HG02571 (cell line): Measurements from ENCODE around the gene BMERB1.
"Not testable (repeated sequence)": the region's sequence is repeated elsewhere in the genome, so short reads cannot be mapped to it uniquely, and the experiment has no call there.

Experiments used
- ATAC-seq: cut with Tn5 transposase; IDR thresholded peaks from one replicate; pipeline ENCODE4 v1.9.1; 2021; ENCODE audit warnings: mild to moderate bottlenecking, moderate library complexity; ENCODE audit not compliant: unreplicated experiment

Gene BMERB1

DNA sequence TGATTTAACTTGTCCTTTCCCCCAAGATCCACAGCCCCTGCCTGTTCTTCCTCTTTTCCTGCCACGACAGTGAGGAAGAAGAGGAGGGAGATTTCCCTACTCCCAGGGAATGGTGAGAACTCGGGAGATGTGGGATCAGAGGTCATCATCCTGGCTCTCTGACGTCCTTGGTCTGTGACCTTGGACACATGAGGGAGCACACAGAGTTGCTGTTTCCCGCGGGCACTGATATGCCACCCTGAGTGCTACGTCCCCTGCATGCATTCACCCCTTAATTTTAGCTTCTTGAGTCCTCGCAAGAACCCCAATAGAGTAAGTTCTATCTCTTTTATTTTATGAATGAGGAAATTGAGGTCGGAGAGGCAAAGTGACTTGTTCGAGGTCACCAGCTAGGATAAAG, 85.4 kb downstream of the BMERB1 start:
- ATAC-seq: no peak

GRCh38 chr16:15521390-15521757, 87.0 kb downstream of the BMERB1 start:
- no peak for ATAC-seq

DNA sequence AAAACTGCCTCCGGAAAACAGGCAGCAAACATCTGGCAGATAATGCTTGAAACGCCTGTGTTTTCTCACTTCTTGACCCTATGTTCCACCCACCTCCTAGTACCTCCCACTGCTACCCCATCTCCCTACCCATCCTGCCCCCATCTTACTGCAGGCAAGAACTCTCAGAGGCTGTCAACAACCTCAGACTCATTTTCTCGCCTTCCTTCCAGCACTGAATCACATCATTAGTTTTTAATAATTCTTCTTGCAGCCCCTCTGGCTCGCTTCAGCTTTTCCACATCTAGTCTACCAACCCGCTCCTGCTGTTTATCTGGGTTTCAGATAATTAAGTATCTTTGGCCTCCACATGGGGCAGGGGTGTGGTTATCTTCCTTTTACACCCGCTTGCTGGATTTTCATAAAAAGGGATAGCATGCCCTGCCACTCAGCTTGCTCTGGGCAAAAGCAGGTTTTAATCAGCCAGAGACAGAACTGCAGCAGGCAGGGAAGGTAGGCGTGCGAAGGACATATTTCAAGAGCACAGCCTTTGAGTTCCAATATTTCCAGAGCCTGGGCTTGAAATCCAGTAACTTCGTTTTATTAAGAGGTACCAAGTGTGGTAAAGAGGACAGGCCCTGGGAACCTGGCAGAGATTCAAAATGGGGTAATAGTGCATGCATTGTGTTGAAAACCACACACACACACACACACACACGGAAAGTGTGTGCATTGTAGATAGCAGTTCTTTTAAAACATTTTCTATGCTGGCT, 87.5 kb downstream of the BMERB1 start:
- no peak for ATAC-seq

DNA sequence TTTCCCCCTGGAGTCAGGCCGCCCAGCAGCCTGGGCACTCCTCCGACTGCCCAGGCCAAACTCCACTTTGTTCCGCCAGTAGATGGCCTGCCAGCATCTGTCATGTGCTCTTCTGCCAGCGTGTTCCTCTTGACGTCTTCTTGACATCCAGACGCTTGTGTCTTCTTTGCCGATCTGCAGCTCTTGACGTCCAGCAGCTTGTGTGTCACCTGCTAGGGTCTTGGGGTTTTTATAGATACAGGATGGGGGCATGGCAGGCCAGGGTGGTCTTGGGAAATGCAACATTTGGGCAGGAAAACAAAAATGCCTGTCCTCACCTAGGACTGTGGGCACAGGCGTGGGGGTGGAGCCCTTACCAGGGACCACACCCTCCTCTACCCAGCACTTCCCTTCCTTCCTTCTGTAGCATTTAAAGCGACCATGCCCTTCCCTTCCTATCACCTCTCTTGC, 88.7 kb downstream of the BMERB1 start:
- ATAC-seq: no peak

- no peak for ATAC-seq
Observed at GRCh38 chr16:15523939-15524338, 89.6 kb downstream of the BMERB1 start.

DNA sequence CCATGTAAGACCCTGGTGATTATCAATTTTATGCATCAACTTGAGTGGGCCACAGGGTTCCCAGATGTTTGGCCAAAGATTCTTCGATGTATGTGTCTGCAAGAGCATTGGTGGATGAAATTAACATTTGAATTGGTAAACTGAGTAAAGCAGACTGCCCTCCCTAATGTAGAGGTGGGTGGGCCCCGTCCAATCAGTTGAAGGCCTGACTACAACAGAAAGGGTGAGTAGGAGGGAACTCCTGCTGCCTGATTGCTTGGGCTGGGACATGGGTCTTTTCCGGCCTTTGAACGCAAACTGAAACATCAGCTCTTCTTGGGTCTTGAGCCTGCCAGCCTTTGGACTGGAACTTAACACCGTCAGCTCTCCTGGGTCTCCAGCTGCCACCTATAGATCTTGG, 90.6 kb downstream of the BMERB1 start:
- no peak for ATAC-seq

DNA sequence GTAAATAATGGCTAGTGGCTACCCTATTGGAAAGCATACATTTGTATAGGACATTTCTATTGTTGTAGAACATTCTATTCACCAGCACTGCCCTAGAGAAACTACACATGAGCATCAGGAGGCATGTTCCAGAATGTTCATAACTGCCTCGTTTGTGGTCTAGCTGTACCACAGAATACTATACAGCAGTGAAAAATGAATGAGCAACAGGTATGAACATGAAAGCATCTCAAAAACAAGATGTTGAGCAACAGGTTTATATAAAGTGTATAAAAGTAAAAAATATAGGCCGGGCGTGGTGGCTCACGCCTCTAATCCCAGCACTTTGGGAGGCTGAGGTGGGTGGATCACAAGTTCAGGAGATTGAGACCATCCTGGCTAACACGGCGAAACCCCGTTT, 91.7 kb downstream of the BMERB1 start:
- no peak for ATAC-seq

- ATAC-seq: no peak
Observed at GRCh38 chr16:15526731-15527130, 92.3 kb downstream of the BMERB1 start.

- ATAC-seq: no peak
Observed at GRCh38 chr16:15529673-15530072, 95.3 kb downstream of the BMERB1 start.

- no peak for ATAC-seq
Observed at GRCh38 chr16:15530085-15530484, 95.7 kb downstream of the BMERB1 start.

DNA sequence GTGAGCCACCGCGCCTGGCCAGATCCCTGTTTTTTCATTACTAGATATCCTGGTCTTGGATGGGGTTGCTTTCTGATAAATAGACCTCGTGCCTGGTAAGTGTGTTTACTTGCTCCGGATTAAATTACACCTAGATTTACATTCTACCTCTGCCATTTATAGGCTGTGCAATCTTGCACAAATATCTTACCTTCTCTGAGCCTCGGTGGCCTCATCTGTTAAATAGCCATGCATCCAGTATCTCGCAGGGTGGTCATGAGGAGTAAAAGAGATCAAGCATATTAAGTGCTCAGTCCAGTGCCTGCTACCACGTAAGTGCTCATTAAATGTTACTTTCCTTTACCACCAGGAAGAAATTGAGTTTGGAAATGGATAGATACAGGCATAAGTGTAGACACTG, 98.4 kb downstream of the BMERB1 start:
- no peak for ATAC-seq

DNA sequence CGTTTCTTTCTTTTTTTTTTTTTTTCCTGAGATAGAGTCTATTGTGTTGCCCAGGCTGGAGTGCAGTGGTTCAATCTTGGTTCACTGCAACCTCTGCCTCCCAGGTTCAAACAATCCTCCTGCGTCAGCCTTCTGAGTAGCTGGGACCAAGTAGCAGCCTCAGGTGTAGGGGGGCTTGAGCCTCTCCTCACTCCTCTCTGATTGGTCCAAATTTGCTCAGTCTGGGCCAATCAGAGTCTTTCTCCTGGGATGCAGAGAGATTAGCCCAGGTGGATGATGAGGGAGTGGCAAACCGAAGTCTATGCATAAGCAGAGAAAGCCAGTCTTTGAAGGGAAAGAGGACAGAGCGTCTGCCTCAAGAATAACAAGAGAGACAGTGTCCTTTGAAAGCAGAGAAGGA, 99.0 kb downstream of the BMERB1 start:
- ATAC-seq: no peak

GRCh38 chr16:15535772-15536171, 101.4 kb downstream of the BMERB1 start:
- ATAC-seq: no peak

GRCh38 chr16:15536843-15537242, 102.5 kb downstream of the BMERB1 start:
- ATAC-seq: no peak

DNA sequence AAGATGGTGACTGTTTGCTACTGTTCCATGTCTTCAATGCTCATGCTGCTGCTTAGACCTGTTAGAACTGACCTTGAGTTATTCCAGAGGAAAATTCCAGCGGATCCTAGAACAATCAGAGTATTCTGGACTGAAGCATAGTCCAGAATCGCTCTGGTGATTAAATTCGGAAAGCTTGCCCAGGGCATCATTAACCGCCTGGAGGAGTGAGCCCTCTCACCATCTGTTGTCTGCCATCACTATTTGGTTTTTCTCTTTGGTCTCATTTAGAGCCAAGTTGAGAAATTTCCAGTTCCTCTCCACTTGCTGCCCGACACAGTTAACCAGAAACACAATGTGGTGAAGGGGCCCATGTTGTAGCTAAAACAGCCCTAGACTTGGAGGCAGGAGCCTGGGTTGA, 104.1 kb downstream of the BMERB1 start:
- ATAC-seq: no peak

DNA sequence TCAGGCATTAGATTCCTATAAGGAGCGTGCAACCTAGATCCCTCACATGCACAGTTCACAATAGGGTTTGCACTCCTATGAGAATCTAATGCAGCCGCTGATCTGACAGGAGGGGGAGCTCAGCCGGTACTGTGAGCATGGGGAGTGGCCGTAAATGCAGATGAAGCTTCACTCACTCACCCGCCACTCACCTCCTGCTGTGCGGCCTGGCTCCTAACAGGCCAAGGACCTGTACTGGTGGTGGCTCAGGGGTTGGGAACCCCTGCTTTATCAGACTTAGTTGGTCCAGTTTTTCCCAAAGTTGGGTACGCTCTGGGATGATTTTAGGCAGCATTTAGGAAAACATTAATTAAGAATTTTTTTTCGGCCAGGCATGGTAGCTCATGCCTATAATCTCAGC, 104.8 kb downstream of the BMERB1 start:
- ATAC-seq: no peak

DNA sequence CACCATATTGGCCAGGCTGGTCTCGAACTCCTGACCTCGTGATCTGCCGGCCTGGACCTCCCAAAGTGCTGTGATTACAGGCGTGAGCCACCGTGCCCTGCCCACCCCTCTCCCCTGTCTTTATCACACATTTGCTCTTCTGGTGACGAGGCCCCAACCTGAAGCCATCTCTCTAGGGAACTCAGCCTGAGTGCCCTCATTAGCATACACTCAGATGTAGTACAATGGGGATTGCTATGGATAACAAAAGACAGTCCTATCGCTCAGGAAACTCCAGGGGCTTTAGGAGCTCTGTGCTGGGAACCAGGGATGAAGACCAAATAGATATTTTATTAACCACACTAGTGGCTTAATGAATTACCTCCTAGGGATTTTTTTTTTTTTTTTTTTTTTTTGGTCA, 107.9 kb downstream of the BMERB1 start:
- ATAC-seq: no peak

- no peak for ATAC-seq
Observed at GRCh38 chr16:15542734-15543347, 108.5 kb downstream of the BMERB1 start.

GRCh38 chr16:15544405-15544804, 110.0 kb downstream of the BMERB1 start:
- no peak for ATAC-seq

- no peak for ATAC-seq
Observed at GRCh38 chr16:15545544-15545943, 111.2 kb downstream of the BMERB1 start.

GRCh38 chr16:15547072-15547767, 112.8 kb downstream of the BMERB1 start:
- not testable (repeated sequence) for ATAC-seq

- no peak for ATAC-seq
Observed at GRCh38 chr16:15547768-15548096, 113.3 kb downstream of the BMERB1 start.
